HL-60 (cell line): ENCODE results near the gene KCNF1.

Source experiments
- DNase-seq, 2 experiments: peaks; one replicate each; pipeline ENCODE4 v3.0.0-alpha.2; 2010 to 2020; ENCODE audit warnings: low read depth in 1 of 2, low spot score in 1 of 2
- H3K27ac ChIP-seq: fragments of 250-450 bp; sonication (Bioruptor Pico); replicated peaks from 2 replicates; pipeline ENCODE4 v1.5.1; 2020; ENCODE audit warnings: mild to moderate bottlenecking, moderate library complexity
- H3K27me3 ChIP-seq: fragments of 250-450 bp; sonication (Bioruptor Pico); 2 replicates; pipeline ENCODE4 v1.5.1; 2021; ENCODE audit warnings: mild to moderate bottlenecking, moderate library complexity; ENCODE audit not compliant: insufficient read depth, poor library complexity, severe bottlenecking
- H3K4me3 ChIP-seq: replicated peaks from 2 replicates; pipeline ENCODE4 v1.5.1; 2011; ENCODE audit warnings: mild to moderate bottlenecking, control low read depth, low read length; ENCODE audit not compliant: insufficient read depth
- CTCF ChIP-seq: IDR thresholded peaks from one replicate; pipeline ENCODE4 v1.5.1; 2011; ENCODE audit warnings: low read length, control low read depth, inconsistent platforms; ENCODE audit not compliant: insufficient read depth
- GABPA ChIP-seq: IDR thresholded peaks from 2 replicates; pipeline ENCODE4 v1.6.1; 2012; ENCODE audit warnings: low read depth
- POLR2AphosphoS5 ChIP-seq: IDR thresholded peaks from 2 replicates; pipeline ENCODE4 v1.6.1; 2012; ENCODE audit warnings: low read depth
- REST ChIP-seq: IDR thresholded peaks from 2 replicates; pipeline ENCODE4 v1.6.1; 2012; ENCODE audit warnings: low read depth; ENCODE audit not compliant: insufficient replicate concordance
- SPI1 ChIP-seq: IDR thresholded peaks from 2 replicates; pipeline ENCODE4 v1.6.1; 2012; ENCODE audit warnings: low read depth, mild to moderate bottlenecking, borderline replicate concordance

The KCNF1 gene

GRCh38 chr2:10933700-10934225 is 22.0 kb downstream of the KCNF1 start:
- DNase-seq = no peak
- H3K4me3 ChIP-seq = no peak overlapping the region
- TF ChIP-seq REST = no peak
- H3K27ac ChIP-seq = no peak overlapping the region
- no peaks in the 10 kb centered on the region for H3K27me3 ChIP-seq

DNA sequence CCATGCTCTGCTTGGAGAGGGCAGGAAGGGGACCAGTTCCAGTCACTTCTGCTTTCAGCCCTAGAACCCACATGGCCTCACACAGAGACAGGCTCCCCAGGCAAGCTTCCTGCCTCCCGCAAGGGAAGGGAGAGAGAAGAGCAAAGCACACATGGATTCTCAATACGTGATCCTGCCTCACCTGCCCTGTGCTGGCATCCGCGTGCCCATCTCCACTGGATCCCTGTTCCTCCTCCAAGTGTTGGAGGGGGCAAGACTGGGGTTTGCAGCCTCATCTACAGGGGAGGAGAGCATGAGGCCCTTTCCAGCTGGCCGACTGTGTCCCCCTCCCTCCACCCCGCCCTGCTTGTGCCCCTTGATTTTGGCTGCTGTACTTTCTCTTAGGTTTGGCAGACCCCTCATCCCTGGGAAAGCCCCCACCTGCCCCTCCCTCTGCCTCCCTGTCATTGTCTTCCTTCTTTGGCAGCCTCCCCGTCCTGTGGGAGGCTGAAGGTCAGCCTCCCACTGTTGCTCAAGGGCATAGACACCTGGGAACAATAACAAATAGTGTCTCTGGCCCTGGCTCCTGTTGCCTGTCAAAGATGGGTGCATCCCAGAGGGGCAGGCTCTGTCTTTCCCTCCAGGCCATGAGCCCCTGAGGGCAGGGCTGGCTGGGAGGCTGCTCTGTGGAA is 22.7 kb downstream of the KCNF1 start:
- H3K4me3 ChIP-seq = no peak overlapping the region
- TF ChIP-seq SPI1 (no peak), REST (no peak), CTCF (no peak), GABPA (no peak), POLR2AphosphoS5 (no peak)
- H3K27ac ChIP-seq = no peak overlapping the region
- no peaks in the 10 kb centered on the region for H3K27me3 ChIP-seq
- DNase-seq = no peak

DNA sequence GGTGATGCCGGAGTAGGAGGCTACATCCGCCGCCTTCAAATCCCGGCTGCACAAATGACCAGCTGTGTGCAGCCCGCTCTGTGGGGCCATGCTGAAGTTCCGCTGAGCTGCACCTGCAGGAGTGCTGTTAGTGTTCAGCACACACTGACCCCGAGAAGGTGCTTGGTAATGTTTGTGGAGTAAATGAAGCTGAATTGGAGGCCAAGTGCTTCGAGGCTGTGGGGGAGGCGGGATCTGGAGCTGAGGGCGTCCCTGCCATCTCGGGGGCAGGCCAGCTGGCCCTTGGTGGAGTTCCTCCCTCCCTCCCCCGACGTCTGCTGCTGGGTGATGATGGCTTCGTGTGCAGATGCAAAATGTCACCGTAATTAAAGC is 23.2 kb downstream of the KCNF1 start:
- no peak overlapping the region for H3K4me3 ChIP-seq
- DNase-seq = no peak
- TF ChIP-seq POLR2AphosphoS5 (no peak), REST (no peak), SPI1 (no peak), GABPA (no peak), CTCF (no peak)
- no peaks in the 10 kb centered on the region for H3K27me3 ChIP-seq
- no peak overlapping the region for H3K27ac ChIP-seq
